ENCODE measurements around the gene SLC4A1AP. TPM values are rescaled to one million over a fixed set of nuclear protein-coding genes. Genes with fewer than 3 reads are reported as not detected.
"Not testable (repeated sequence)": the region's sequence is repeated elsewhere in the genome, so short reads cannot be mapped to it uniquely, and the experiment has no call there.

SLC4A1AP gene
- total RNA-seq, 1 experiment from 2014 or later = 33.8 TPM

DNA sequence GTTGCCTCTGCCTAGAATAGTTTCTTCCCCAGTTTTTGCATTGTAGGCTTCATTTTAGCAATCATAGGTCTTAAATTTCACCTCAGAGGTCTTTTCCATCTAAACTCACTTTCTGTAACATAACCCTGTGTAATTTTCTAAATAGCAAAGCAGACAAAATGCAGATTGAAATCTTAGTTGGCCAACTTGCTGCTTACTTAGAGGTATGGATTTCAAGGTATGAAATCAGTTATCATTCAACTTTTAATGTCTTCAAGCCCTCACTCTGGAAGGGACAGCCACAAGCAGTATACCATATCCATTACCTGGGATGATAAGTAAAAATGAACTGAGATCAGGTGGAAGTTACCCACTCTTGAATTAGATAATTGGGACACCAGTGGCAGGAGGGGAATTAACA, 38.7 kb upstream of the SLC4A1AP start:
- no peaks in the 10 kb centered on the region for H3K27me3 ChIP-seq (replicated peaks; ENCODE audit: control insufficient read depth, insufficient read depth, low read length)
- Mint-ChIP-seq H3K27me3 (ENCODE audit: insufficient read depth, unreplicated experiment) (no peaks in the 10 kb centered on the region), H3K36me3 (ENCODE audit: insufficient read depth, unreplicated experiment) (peaks cover 30% of the 10 kb centered on the region), H3K9me3 (ENCODE audit: unreplicated experiment) (no peaks in the 10 kb centered on the region), H3K27ac (ENCODE audit: unreplicated experiment) (no peak overlapping the region), H3K4me1 (ENCODE audit: low read depth, unreplicated experiment) (peaks cover 14% of the 10 kb centered on the region), H3K4me3 (ENCODE audit: unreplicated experiment) (no peak overlapping the region)
- CTCF ChIA-PET = no interaction called here
- no peaks in the 10 kb centered on the region; the same call in 1 of the 2 replicates for H3K36me3 ChIP-seq (ENCODE audit: control insufficient read depth, insufficient read depth, low read length)
- intact Hi-C loops (cut with micrococcal nuclease; ENCODE audit: unreplicated experiment) = loop anchor here (10.0 kb wide), 1 partner anchor 220 kb away; the partner anchor contains the start of gene PPM1G
- no TSS peak for BruUV-seq (replicated peaks)
- POLR2A ChIA-PET = no interaction called here
- TF ChIP-seq, protein P1, sequence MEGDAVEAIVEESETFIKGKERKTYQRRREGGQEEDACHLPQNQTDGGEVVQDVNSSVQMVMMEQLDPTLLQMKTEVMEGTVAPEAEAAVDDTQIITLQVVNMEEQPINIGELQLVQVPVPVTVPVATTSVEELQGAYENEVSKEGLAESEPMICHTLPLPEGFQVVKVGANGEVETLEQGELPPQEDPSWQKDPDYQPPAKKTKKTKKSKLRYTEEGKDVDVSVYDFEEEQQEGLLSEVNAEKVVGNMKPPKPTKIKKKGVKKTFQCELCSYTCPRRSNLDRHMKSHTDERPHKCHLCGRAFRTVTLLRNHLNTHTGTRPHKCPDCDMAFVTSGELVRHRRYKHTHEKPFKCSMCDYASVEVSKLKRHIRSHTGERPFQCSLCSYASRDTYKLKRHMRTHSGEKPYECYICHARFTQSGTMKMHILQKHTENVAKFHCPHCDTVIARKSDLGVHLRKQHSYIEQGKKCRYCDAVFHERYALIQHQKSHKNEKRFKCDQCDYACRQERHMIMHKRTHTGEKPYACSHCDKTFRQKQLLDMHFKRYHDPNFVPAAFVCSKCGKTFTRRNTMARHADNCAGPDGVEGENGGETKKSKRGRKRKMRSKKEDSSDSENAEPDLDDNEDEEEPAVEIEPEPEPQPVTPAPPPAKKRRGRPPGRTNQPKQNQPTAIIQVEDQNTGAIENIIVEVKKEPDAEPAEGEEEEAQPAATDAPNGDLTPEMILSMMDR (IDR thresholded peaks at IDR 0.05; ENCODE audit: insufficient read depth in 1 of 2, low read depth in 1 of 2, low read length in 1 of 2, severe bottlenecking in 1 of 2, unreplicated experiment in 1 of 2) = no peak
- H3K4me3 ChIP-seq (ENCODE audit: low read depth, low read length) = no peak overlapping the region
- H3K9me3 ChIP-seq = no peaks in the 10 kb centered on the region
- DNase-seq = no peak
- peaks cover 10% of the 10 kb centered on the region; the same call in 1 of the 2 replicates for H3K4me1 ChIP-seq

- H3K4me3 Mint-ChIP-seq (ENCODE audit: unreplicated experiment); H3K4me3 ChIP-seq (ENCODE audit: low read depth, low read length); H3K9me3 ChIP-seq; DNase-seq; BruUV-seq (replicated peaks); H3K36me3 ChIP-seq (ENCODE audit: control insufficient read depth, insufficient read depth, low read length); H3K27me3 ChIP-seq (replicated peaks; ENCODE audit: control insufficient read depth, insufficient read depth, low read length); H3K9me3 Mint-ChIP-seq (ENCODE audit: unreplicated experiment); CTCF ChIA-PET; H3K27ac Mint-ChIP-seq (ENCODE audit: unreplicated experiment); H3K27me3 Mint-ChIP-seq (ENCODE audit: insufficient read depth, unreplicated experiment): not testable (repeated sequence)
- Mint-ChIP-seq H3K36me3 (ENCODE audit: insufficient read depth, unreplicated experiment) (peaks cover 17% of the 10 kb centered on the region), H3K4me1 (ENCODE audit: low read depth, unreplicated experiment) (peaks cover 14% of the 10 kb centered on the region)
- intact Hi-C loops (cut with micrococcal nuclease; ENCODE audit: unreplicated experiment) = loop anchor here (10.0 kb wide), 1 partner anchor 222 kb away; the partner anchor contains the start of gene PPM1G
- POLR2A ChIA-PET = interaction anchor here (0.6 kb wide), 1 partner anchor 415 kb away, joined by 4 read pairs; the partner anchor contains the start of genes ATRAID and SLC5A6
- H3K4me1 ChIP-seq = peaks cover 10% of the 10 kb centered on the region; the same call in 1 of the 2 replicates
Measured at GRCh38 chr2:27626323-27626722, 37.4 kb upstream of the SLC4A1AP start.

GRCh38 chr2:27626921-27627320, 36.8 kb upstream of the SLC4A1AP start:
- H3K36me3 Mint-ChIP-seq (ENCODE audit: insufficient read depth, unreplicated experiment) = peaks cover 18% of the 10 kb centered on the region
- POLR2A ChIA-PET = interaction anchor here (0.6 kb wide), 1 partner anchor 415 kb away, joined by 4 read pairs; the partner anchor contains the start of genes ATRAID and SLC5A6

DNA sequence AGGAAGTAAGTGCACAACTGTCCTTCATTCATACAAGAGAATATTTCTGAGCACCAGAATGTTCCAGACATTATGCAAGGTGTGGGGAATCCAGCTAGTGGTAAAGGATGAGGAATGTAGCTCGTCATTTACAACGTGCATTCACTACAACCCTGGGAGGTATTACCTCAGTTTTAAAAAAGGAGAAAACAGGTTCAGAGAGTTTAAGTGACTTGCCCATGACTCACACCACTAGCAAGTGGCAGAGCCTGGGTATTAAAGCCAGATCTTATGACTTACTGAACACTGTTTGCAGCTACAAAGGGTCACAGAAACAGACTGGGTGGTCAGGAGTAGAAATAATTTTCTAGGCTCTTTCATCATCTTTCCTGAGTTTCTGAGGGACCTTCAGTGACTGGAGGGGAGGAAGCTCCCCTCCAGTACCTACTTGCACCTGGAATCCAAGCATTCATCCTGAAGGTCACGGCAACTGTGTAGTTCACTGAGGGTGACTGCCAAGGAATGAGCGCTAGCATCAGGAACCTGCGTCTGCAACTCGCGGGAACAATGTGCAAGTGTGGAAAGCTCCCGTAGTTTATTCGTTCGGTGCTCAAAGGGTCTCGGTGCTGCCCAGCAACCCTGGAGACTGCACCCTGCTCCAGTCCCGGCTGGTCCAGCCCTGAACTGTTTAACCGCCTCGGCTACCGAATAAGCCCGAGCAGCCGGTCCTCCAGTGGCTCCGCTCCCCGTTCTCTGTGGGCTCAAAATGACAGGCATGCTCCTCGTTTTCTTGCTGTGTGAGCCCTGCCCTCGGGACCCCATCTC, 35.5 kb upstream of the SLC4A1AP start:
- TSS peak; percentile 58 for BruUV-seq (replicated peaks)
- H3K4me1 Mint-ChIP-seq (ENCODE audit: low read depth, unreplicated experiment) = peaks cover 14% of the 10 kb centered on the region
- peaks cover 13% of the 10 kb centered on the region for H3K36me3 Mint-ChIP-seq (ENCODE audit: insufficient read depth, unreplicated experiment)
- no peaks in the 10 kb centered on the region for H3K9me3 Mint-ChIP-seq (ENCODE audit: unreplicated experiment)
- DNase-seq = peak in 1 of 2 experiments; percentile 30
- H3K4me3 Mint-ChIP-seq (ENCODE audit: unreplicated experiment) = no peak overlapping the region
- CTCF ChIA-PET = interaction anchor here (0.6 to 1.3 kb wide), 4 partner anchors 13 to 185 kb away, joined by 3 to 5 read pairs (median 3); no protein-coding TSS in a partner anchor
- Histone ChIP-seq H3K27me3 (replicated peaks; ENCODE audit: control insufficient read depth, insufficient read depth, low read length) (no peaks in the 10 kb centered on the region), H3K4me3 (ENCODE audit: low read depth, low read length) (peak overlapping the region; percentile 71), H3K36me3 (ENCODE audit: control insufficient read depth, insufficient read depth, low read length) (no peaks in the 10 kb centered on the region), H3K4me1 (peaks cover 10% of the 10 kb centered on the region; the same call in 1 of the 2 replicates), H3K9me3 (no peaks in the 10 kb centered on the region)
- intact Hi-C loops (cut with micrococcal nuclease; ENCODE audit: unreplicated experiment) = loop anchor here (2.0 to 10.0 kb wide), 3 partner anchors 35 to 223 kb away; partner anchors contain the start of genes KRTCAP3, PPM1G, SLC4A1AP and SUPT7L
- TF ChIP-seq, protein P1 (IDR thresholded peaks at IDR 0.05; ENCODE audit: insufficient read depth in 1 of 2, low read depth in 1 of 2, low read length in 1 of 2, severe bottlenecking in 1 of 2, unreplicated experiment in 1 of 2) = no peak
- H3K27me3 Mint-ChIP-seq (ENCODE audit: insufficient read depth, unreplicated experiment) = no peaks in the 10 kb centered on the region
- POLR2A ChIA-PET = interaction anchor here (0.6 to 1.0 kb wide), 3 partner anchors 44 to 124 kb away, joined by 3 to 10 read pairs (median 3); no protein-coding TSS in a partner anchor
- H3K27ac Mint-ChIP-seq (ENCODE audit: unreplicated experiment) = no peak overlapping the region

More at GRCh38 chr2:27626921-27627320, 36.8 kb upstream of the SLC4A1AP start:
- H3K9me3 ChIP-seq; BruUV-seq (replicated peaks); H3K4me3 Mint-ChIP-seq (ENCODE audit: unreplicated experiment); H3K36me3 ChIP-seq (ENCODE audit: control insufficient read depth, insufficient read depth, low read length); CTCF ChIA-PET; H3K9me3 Mint-ChIP-seq (ENCODE audit: unreplicated experiment); DNase-seq; H3K27ac Mint-ChIP-seq (ENCODE audit: unreplicated experiment); H3K27me3 ChIP-seq (replicated peaks; ENCODE audit: control insufficient read depth, insufficient read depth, low read length); H3K27me3 Mint-ChIP-seq (ENCODE audit: insufficient read depth, unreplicated experiment); H3K4me3 ChIP-seq (ENCODE audit: low read depth, low read length): not testable (repeated sequence)
- peaks cover 14% of the 10 kb centered on the region for H3K4me1 Mint-ChIP-seq (ENCODE audit: low read depth, unreplicated experiment)
- intact Hi-C loops (cut with micrococcal nuclease; ENCODE audit: unreplicated experiment) = loop anchor here (10.0 kb wide), 1 partner anchor 222 kb away; the partner anchor contains the start of gene PPM1G
- H3K4me1 ChIP-seq = peaks cover 10% of the 10 kb centered on the region; the same call in 1 of the 2 replicates

All from Caco-2 (cell line).